Neural cell (in vitro differentiated cells): ENCODE results near the gene JMJD1C.

Source experiments
- EZH2 ChIP-seq: fragments of 200-600, 300-800 bp; shearing (Covaris generic), sonication (generic); IDR thresholded peaks from 2 replicates; pipeline ENCODE4 v1.6.1; 2014; ENCODE audit warnings: antibody characterized with exemption, low read length, borderline replicate concordance, mild to moderate bottlenecking; ENCODE audit not compliant: insufficient read depth, poor library complexity, severe bottlenecking
- MXI1 ChIP-seq: fragments of 450-650 bp; conservative IDR thresholded peaks from 2 replicates; pipeline ENCODE4 v1.6.1; 2014; ENCODE audit warnings: antibody characterized with exemption, mild to moderate bottlenecking; ENCODE audit not compliant: poor library complexity, severe bottlenecking
- POLR2AphosphoS5 ChIP-seq: IDR thresholded peaks from 2 replicates; pipeline ENCODE4 v1.6.1; 2012
- RAD21 ChIP-seq: fragments of 450-650 bp; conservative IDR thresholded peaks from 2 replicates; pipeline ENCODE4 v1.6.1; 2014; ENCODE audit warnings: antibody characterized with exemption, mild to moderate bottlenecking, moderate library complexity
- TF ChIP-seq, protein P1 (sequence below): fragments of 450-650 bp; IDR thresholded peaks from 2 replicates; pipeline ENCODE4 v1.5.1; 2014; ENCODE audit warnings: antibody characterized with exemption, mild to moderate bottlenecking, moderate library complexity; ENCODE audit not compliant: poor library complexity, severe bottlenecking

DNA sequence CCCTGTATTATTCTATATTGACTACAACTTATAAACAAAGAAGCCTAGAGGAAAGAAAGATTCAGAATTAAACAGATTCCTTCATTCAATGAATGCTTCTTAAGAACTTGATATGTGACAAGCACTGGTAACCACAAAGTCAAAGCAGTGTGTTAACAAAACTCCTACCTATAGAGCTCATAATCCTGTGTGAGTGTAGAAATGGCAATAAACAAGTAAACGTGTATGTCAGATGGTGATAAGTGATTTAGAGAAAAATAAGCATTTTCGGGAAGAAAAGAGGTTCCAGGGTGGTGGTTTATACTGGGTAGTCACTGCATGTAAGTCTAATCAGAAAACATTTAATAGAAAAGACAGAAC is 141.3 kb downstream of the JMJD1C start:
- TF ChIP-seq EZH2 (no peak), POLR2AphosphoS5 (no peak), MXI1 (no peak), RAD21 (no peak)
- TF ChIP-seq, protein P1, sequence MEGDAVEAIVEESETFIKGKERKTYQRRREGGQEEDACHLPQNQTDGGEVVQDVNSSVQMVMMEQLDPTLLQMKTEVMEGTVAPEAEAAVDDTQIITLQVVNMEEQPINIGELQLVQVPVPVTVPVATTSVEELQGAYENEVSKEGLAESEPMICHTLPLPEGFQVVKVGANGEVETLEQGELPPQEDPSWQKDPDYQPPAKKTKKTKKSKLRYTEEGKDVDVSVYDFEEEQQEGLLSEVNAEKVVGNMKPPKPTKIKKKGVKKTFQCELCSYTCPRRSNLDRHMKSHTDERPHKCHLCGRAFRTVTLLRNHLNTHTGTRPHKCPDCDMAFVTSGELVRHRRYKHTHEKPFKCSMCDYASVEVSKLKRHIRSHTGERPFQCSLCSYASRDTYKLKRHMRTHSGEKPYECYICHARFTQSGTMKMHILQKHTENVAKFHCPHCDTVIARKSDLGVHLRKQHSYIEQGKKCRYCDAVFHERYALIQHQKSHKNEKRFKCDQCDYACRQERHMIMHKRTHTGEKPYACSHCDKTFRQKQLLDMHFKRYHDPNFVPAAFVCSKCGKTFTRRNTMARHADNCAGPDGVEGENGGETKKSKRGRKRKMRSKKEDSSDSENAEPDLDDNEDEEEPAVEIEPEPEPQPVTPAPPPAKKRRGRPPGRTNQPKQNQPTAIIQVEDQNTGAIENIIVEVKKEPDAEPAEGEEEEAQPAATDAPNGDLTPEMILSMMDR = no peak
